ENCODE measurements around the gene SYT6. TPM values are rescaled to one million over a fixed set of nuclear protein-coding genes. Genes with fewer than 3 reads are reported as not detected.

Gene SYT6
- total RNA-seq, 2 experiments from 2014 or later = not detected

GRCh38 chr1:114094363-114094634 lies 59.4 kb downstream of the SYT6 start:
- CTCF ChIA-PET = no interaction called here
- H3K9me3 Mint-ChIP-seq = no peaks in the 10 kb centered on the region
- peaks cover 3% of the 10 kb centered on the region for H3K4me1 Mint-ChIP-seq (ENCODE audit: low read depth)

GRCh38 chr1:114093624-114094362 lies 59.9 kb downstream of the SYT6 start:
- H3K27ac Mint-ChIP-seq = no peak overlapping the region
- H3K36me3 Mint-ChIP-seq (ENCODE audit: low read depth) = no peaks in the 10 kb centered on the region
- H3K4me3 Mint-ChIP-seq = no peak overlapping the region
- peaks cover 3% of the 10 kb centered on the region for H3K4me1 Mint-ChIP-seq (ENCODE audit: low read depth)
- H3K9me3 Mint-ChIP-seq = no peaks in the 10 kb centered on the region
- no peak for DNase-seq
- CTCF ChIA-PET = no interaction called here
- intact Hi-C loops (cut with micrococcal nuclease) = loop anchor here (10.0 kb wide), 1 partner anchor 191 kb away; no protein-coding TSS in a partner anchor
- no peaks in the 10 kb centered on the region for H3K27me3 Mint-ChIP-seq (ENCODE audit: low read depth)

More at GRCh38 chr1:114094363-114094634, 59.4 kb downstream of the SYT6 start:
- H3K36me3 Mint-ChIP-seq (ENCODE audit: low read depth) = no peaks in the 10 kb centered on the region
- intact Hi-C loops (cut with micrococcal nuclease) = loop anchor here (10.0 kb wide), 1 partner anchor 191 kb away; no protein-coding TSS in a partner anchor
- no peaks in the 10 kb centered on the region for H3K27me3 Mint-ChIP-seq (ENCODE audit: low read depth)
- no peak overlapping the region for H3K4me3 Mint-ChIP-seq
- no peak overlapping the region for H3K27ac Mint-ChIP-seq
- no peak for DNase-seq

- Mint-ChIP-seq H3K36me3 (ENCODE audit: low read depth) (no peaks in the 10 kb centered on the region), H3K4me1 (ENCODE audit: low read depth) (peaks cover 3% of the 10 kb centered on the region), H3K27me3 (ENCODE audit: low read depth) (no peaks in the 10 kb centered on the region), H3K4me3 (no peak overlapping the region), H3K9me3 (no peaks in the 10 kb centered on the region), H3K27ac (no peak overlapping the region)
- no peak for DNase-seq
- CTCF ChIA-PET = interaction anchor here (0.6 to 1.9 kb wide), 2 partner anchors 190 to 195 kb away, joined by 3 read pairs; no protein-coding TSS in a partner anchor
- intact Hi-C loops (cut with micrococcal nuclease) = loop anchor here (10.0 kb wide), 1 partner anchor 192 kb away; no protein-coding TSS in a partner anchor
Observed at GRCh38 chr1:114092186-114093062, 61.2 kb downstream of the SYT6 start.

GRCh38 chr1:114091711-114092110 lies 62.0 kb downstream of the SYT6 start:
- Mint-ChIP-seq H3K4me1 (ENCODE audit: low read depth) (peaks cover 3% of the 10 kb centered on the region), H3K9me3 (no peaks in the 10 kb centered on the region), H3K27me3 (ENCODE audit: low read depth) (no peaks in the 10 kb centered on the region), H3K36me3 (ENCODE audit: low read depth) (no peaks in the 10 kb centered on the region), H3K4me3 (no peak overlapping the region), H3K27ac (no peak overlapping the region)
- DNase-seq = no peak
- intact Hi-C loops (cut with micrococcal nuclease) = loop anchor here (10.0 kb wide), 1 partner anchor 193 kb away; no protein-coding TSS in a partner anchor
- CTCF ChIA-PET = interaction anchor here (1.9 kb wide), 1 partner anchor 191 kb away, joined by 3 read pairs; no protein-coding TSS in a partner anchor

- CTCF ChIA-PET = interaction anchor here (0.9 to 1.9 kb wide), 2 partner anchors 17 to 192 kb away, joined by 3 read pairs; no protein-coding TSS in a partner anchor
- H3K36me3 Mint-ChIP-seq (ENCODE audit: low read depth) = no peaks in the 10 kb centered on the region
- H3K4me3 Mint-ChIP-seq = no peak overlapping the region
- no peaks in the 10 kb centered on the region for H3K27me3 Mint-ChIP-seq (ENCODE audit: low read depth)
- intact Hi-C loops (cut with micrococcal nuclease) = loop anchor here (10.0 kb wide), 1 partner anchor 194 kb away; no protein-coding TSS in a partner anchor
- no peaks in the 10 kb centered on the region for H3K9me3 Mint-ChIP-seq
- peaks cover 3% of the 10 kb centered on the region for H3K4me1 Mint-ChIP-seq (ENCODE audit: low read depth)
- H3K27ac Mint-ChIP-seq = no peak overlapping the region
- no peak for DNase-seq
Observed at GRCh38 chr1:114090738-114091505, 62.7 kb downstream of the SYT6 start.

- no peak for DNase-seq
- Mint-ChIP-seq H3K36me3 (ENCODE audit: low read depth) (no peaks in the 10 kb centered on the region), H3K4me1 (ENCODE audit: low read depth) (peaks cover 3% of the 10 kb centered on the region), H3K4me3 (no peak overlapping the region), H3K27me3 (ENCODE audit: low read depth) (no peaks in the 10 kb centered on the region), H3K9me3 (no peaks in the 10 kb centered on the region), H3K27ac (no peak overlapping the region)
- CTCF ChIA-PET = no interaction called here
- intact Hi-C loops (cut with micrococcal nuclease) = loop anchor here (10.0 kb wide), 1 partner anchor 195 kb away; no protein-coding TSS in a partner anchor
Observed at GRCh38 chr1:114089502-114090138, 64.0 kb downstream of the SYT6 start.

GRCh38 chr1:114088392-114089299 lies 65.0 kb downstream of the SYT6 start:
- CTCF ChIA-PET = interaction anchor here (1.0 kb wide), 1 partner anchor 194 kb away, joined by 4 read pairs; no protein-coding TSS in a partner anchor
- no peaks in the 10 kb centered on the region for H3K36me3 Mint-ChIP-seq (ENCODE audit: low read depth)
- H3K27ac Mint-ChIP-seq = no peak overlapping the region
- peaks cover 3% of the 10 kb centered on the region for H3K4me1 Mint-ChIP-seq (ENCODE audit: low read depth)
- no peaks in the 10 kb centered on the region for H3K27me3 Mint-ChIP-seq (ENCODE audit: low read depth)
- H3K4me3 Mint-ChIP-seq = no peak overlapping the region
- H3K9me3 Mint-ChIP-seq = no peaks in the 10 kb centered on the region
- intact Hi-C loops (cut with micrococcal nuclease) = no loop called here
- DNase-seq = no peak

- no peak for DNase-seq
- peaks cover 3% of the 10 kb centered on the region for H3K4me1 Mint-ChIP-seq (ENCODE audit: low read depth)
- H3K4me3 Mint-ChIP-seq = no peak overlapping the region
- no peaks in the 10 kb centered on the region for H3K9me3 Mint-ChIP-seq
- H3K36me3 Mint-ChIP-seq (ENCODE audit: low read depth) = no peaks in the 10 kb centered on the region
- no peak overlapping the region for H3K27ac Mint-ChIP-seq
- CTCF ChIA-PET = interaction anchor here (0.6 kb wide), 1 partner anchor 1175 kb away, joined by 5 read pairs; no protein-coding TSS in a partner anchor
- intact Hi-C loops (cut with micrococcal nuclease) = no loop called here
- H3K27me3 Mint-ChIP-seq (ENCODE audit: low read depth) = no peaks in the 10 kb centered on the region
Observed at GRCh38 chr1:114087495-114087894, 66.2 kb downstream of the SYT6 start.

- Mint-ChIP-seq H3K9me3 (no peaks in the 10 kb centered on the region), H3K4me3 (no peak overlapping the region), H3K27me3 (ENCODE audit: low read depth) (no peaks in the 10 kb centered on the region), H3K36me3 (ENCODE audit: low read depth) (no peaks in the 10 kb centered on the region), H3K27ac (no peak overlapping the region), H3K4me1 (ENCODE audit: low read depth) (peaks cover 3% of the 10 kb centered on the region)
- no peak for DNase-seq
- CTCF ChIA-PET = no interaction called here
- intact Hi-C loops (cut with micrococcal nuclease) = no loop called here
Observed at GRCh38 chr1:114086601-114087368, 66.9 kb downstream of the SYT6 start.

GRCh38 chr1:114082867-114083585 lies 70.6 kb downstream of the SYT6 start:
- CTCF ChIA-PET = no interaction called here
- H3K27me3 Mint-ChIP-seq (ENCODE audit: low read depth) = no peaks in the 10 kb centered on the region

More at GRCh38 chr1:114082867-114083585, 70.6 kb downstream of the SYT6 start:
- no peaks in the 10 kb centered on the region for H3K9me3 Mint-ChIP-seq
- no peaks in the 10 kb centered on the region for H3K4me1 Mint-ChIP-seq (ENCODE audit: low read depth)
- H3K27ac Mint-ChIP-seq = no peak overlapping the region
- H3K36me3 Mint-ChIP-seq (ENCODE audit: low read depth) = no peaks in the 10 kb centered on the region
- no peak for DNase-seq
- no peak overlapping the region for H3K4me3 Mint-ChIP-seq
- intact Hi-C loops (cut with micrococcal nuclease) = no loop called here
